Colonic mucosa (tissue), 4 donors: ENCODE results near the gene MYLK. TPM values are rescaled to one million over a fixed set of nuclear protein-coding genes. Genes with fewer than 3 reads are reported as not detected.

Experiments
- DNase-seq: peaks from one replicate; pipeline ENCODE4 v3.0.0-alpha.2; 2020
- H3K27ac ChIP-seq: fragments of 200-600 bp; one replicate; pipeline ENCODE4 v1.8.0; 2021
- H3K27me3 ChIP-seq: fragments of 200-600 bp; one replicate; pipeline ENCODE4 v1.8.0; 2021
- H3K36me3 ChIP-seq: fragments of 200-600 bp; one replicate; pipeline ENCODE4 v1.8.0; 2021
- H3K4me1 ChIP-seq: fragments of 200-600 bp; one replicate; pipeline ENCODE4 v1.8.0; 2021; ENCODE audit warnings: mild to moderate bottlenecking
- H3K4me3 ChIP-seq: fragments of 200-600 bp; one replicate; pipeline ENCODE4 v1.8.0; 2021
- H3K9ac ChIP-seq, 2 donors: one replicate each; pipeline ENCODE4 v1.7.0; 2013; ENCODE audit warnings: control low read depth in 2 of 2, low read depth in 2 of 2, low read length in 2 of 2
- H3K9me3 ChIP-seq: fragments of 200-600 bp; one replicate; pipeline ENCODE4 v1.8.0; 2021
- CTCF ChIP-seq: fragments of 200-600 bp; IDR thresholded peaks from one replicate; pipeline ENCODE4 v1.8.0; 2022; ENCODE audit warnings: antibody characterized with exemption, mild to moderate bottlenecking
- intact Hi-C: fragments of 100-400 bp; cut with DNase I; formaldehyde crosslinking; loops from one replicate; pipeline ENCODE4 v1.14.1; 2022
- total RNA-seq, 2 donors: library from RNA; stranded (reverse); fragmentation: NEBNext Ultra II Directional in 1 of 2; extraction: Animal tissue kit (Norgen Biotek cat#: 25700) in 1 of 2; gene quantifications; one replicate each; pipeline ENCODE4 v1.2.1, GENCODE V29; 2021
- donor health status: healthy.
- donor health status: DM: no; HTN: no; CAD: no.
- donor health status: DM: no; HTN: no; CAD: no.

MYLK gene
- total RNA-seq = 100 to 1,000 TPM in 1 of 2 donors, 10 to 100 TPM in 1; 58.8 to 267 TPM

- no peak for TF ChIP-seq CTCF
- intact Hi-C loops = loop anchor here (10.0 kb wide), 1 partner anchor 100 kb away; no protein-coding TSS in a partner anchor
- H3K9me3 ChIP-seq = no peaks in the 10 kb centered on the region
- no peaks in the 10 kb centered on the region for H3K36me3 ChIP-seq
- no peak within 1 kb of the TSS for H3K27ac ChIP-seq
- peaks cover 4% of the 10 kb centered on the region for H3K4me1 ChIP-seq
- H3K9ac ChIP-seq = peak within 1 kb of the TSS; percentile 55 to 56
- H3K27me3 ChIP-seq = no peaks in the 10 kb centered on the region
- peak within 1 kb of the TSS; percentile 45 for H3K4me3 ChIP-seq
- peak; percentile 69 for DNase-seq
Observed at GRCh38 chr3:123884203-123884831, at the start of gene MYLK. TSS of gene MYLK (minus strand) at chr3:123884332. CDS start at chr3:123793841, 90,491 bp downstream.

GRCh38 chr3:123930445-123930844 lies 46.3 kb upstream of the MYLK start:
- DNase-seq = no peak
- intact Hi-C loops = no loop called here
- no peaks in the 10 kb centered on the region for H3K9me3 ChIP-seq
- H3K9ac ChIP-seq = no peak overlapping the region
- no peaks in the 10 kb centered on the region for H3K36me3 ChIP-seq
- H3K4me3 ChIP-seq = no peak overlapping the region
- H3K27ac ChIP-seq = no peak overlapping the region
- H3K4me1 ChIP-seq = no peaks in the 10 kb centered on the region
- H3K27me3 ChIP-seq = no peaks in the 10 kb centered on the region
- no peak for TF ChIP-seq CTCF

- no peak overlapping the region for H3K27ac ChIP-seq
- H3K9ac ChIP-seq = no peak overlapping the region
- H3K4me3 ChIP-seq = no peak overlapping the region
- H3K4me1 ChIP-seq = no peaks in the 10 kb centered on the region
- TF ChIP-seq CTCF = no peak
- no peaks in the 10 kb centered on the region for H3K36me3 ChIP-seq
- no peaks in the 10 kb centered on the region for H3K27me3 ChIP-seq
- H3K9me3 ChIP-seq = no peaks in the 10 kb centered on the region
- no peak for DNase-seq
- intact Hi-C loops = no loop called here
Observed at GRCh38 chr3:123929325-123929724, 45.2 kb upstream of the MYLK start.

GRCh38 chr3:123926396-123926795 lies 42.3 kb upstream of the MYLK start:
- no peak overlapping the region for H3K4me3 ChIP-seq
- H3K9ac ChIP-seq = no peak overlapping the region
- H3K27me3 ChIP-seq = no peaks in the 10 kb centered on the region
- intact Hi-C loops = no loop called here
- TF ChIP-seq CTCF = no peak
- no peak for DNase-seq
- H3K4me1 ChIP-seq = no peaks in the 10 kb centered on the region
- H3K36me3 ChIP-seq = no peaks in the 10 kb centered on the region
- H3K27ac ChIP-seq = no peak overlapping the region
- no peaks in the 10 kb centered on the region for H3K9me3 ChIP-seq

GRCh38 chr3:123920868-123921267 lies 36.7 kb upstream of the MYLK start:
- intact Hi-C loops = no loop called here
- H3K36me3 ChIP-seq = peaks cover 4% of the 10 kb centered on the region
- H3K9ac ChIP-seq = no peak overlapping the region
- no peak overlapping the region for H3K27ac ChIP-seq
- H3K9me3 ChIP-seq = no peaks in the 10 kb centered on the region
- H3K4me3 ChIP-seq = no peak overlapping the region
- no peak for TF ChIP-seq CTCF
- H3K4me1 ChIP-seq = no peaks in the 10 kb centered on the region
- no peaks in the 10 kb centered on the region for H3K27me3 ChIP-seq
- no peak for DNase-seq
